SK-MEL-5 (cell line): ENCODE results near the gene RBSN. TPM values are rescaled to one million over a fixed set of nuclear protein-coding genes. Genes with fewer than 3 reads are reported as not detected.

Source experiments
- DNase-seq: peaks from one replicate; pipeline ENCODE4 v3.0.0-alpha.2; 2016; ENCODE audit warnings: low read depth, low spot score
- in situ Hi-C: cut with HindIII; loops from 2 replicates; pipeline ENCODE4 v1.10.0; 2016; ENCODE audit warnings: low sequenced_read_pairs, high pct_unique_total_duplicates, low pct_unique_long_range_greater_than_20kb
- total RNA-seq: library from RNA; depleted of rRNA; stranded (reverse); fragments of >200 nt; shearing (Covaris generic); gene quantifications from 2 replicates; pipeline ENCODE4 v1.2.3, GENCODE V29; 2014; rRNA removed

The RBSN gene
- total RNA-seq, 1 experiment from 2014 or later = 22.1 TPM

- in situ Hi-C loops = no loop called here
- no peak for DNase-seq
These were observed 54.6 kb downstream of the RBSN start for GRCh38 chr3:15044326-15044725.

- no peak for DNase-seq
- in situ Hi-C loops = no loop called here
These were observed 55.4 kb downstream of the RBSN start for GRCh38 chr3:15043408-15044171.

GRCh38 chr3:15042936-15043335 is 56.0 kb downstream of the RBSN start:
- in situ Hi-C loops = no loop called here
- no peak for DNase-seq

GRCh38 chr3:15041950-15042349 is 57.0 kb downstream of the RBSN start:
- no peak for DNase-seq
- in situ Hi-C loops = no loop called here

- in situ Hi-C loops = no loop called here
- DNase-seq = no peak
These were observed 58.1 kb downstream of the RBSN start for GRCh38 chr3:15040844-15041243.

- in situ Hi-C loops = no loop called here
- DNase-seq = no peak
These were observed 60.6 kb downstream of the RBSN start for GRCh38 chr3:15038306-15038705.

- no peak for DNase-seq
- in situ Hi-C loops = no loop called here
These were observed 65.8 kb downstream of the RBSN start for GRCh38 chr3:15033103-15033502.

- no peak for DNase-seq
- in situ Hi-C loops = no loop called here
These were observed 66.3 kb downstream of the RBSN start for GRCh38 chr3:15032650-15033049.

GRCh38 chr3:15029625-15030024 is 69.3 kb downstream of the RBSN start:
- no peak for DNase-seq
- in situ Hi-C loops = no loop called here

- in situ Hi-C loops = no loop called here
- no peak for DNase-seq
These were observed 75.2 kb downstream of the RBSN start for GRCh38 chr3:15023719-15024118.

GRCh38 chr3:15023249-15023648 is 75.7 kb downstream of the RBSN start:
- DNase-seq = no peak
- in situ Hi-C loops = no loop called here

Other genes starting within 250 kb of the RBSN start
- 20.7 and 22.0 TPM in 2 replicates for gene NR2C2, start 151.6 kb downstream of the RBSN start, total RNA-seq
- 95.0 and 97.0 TPM in 2 replicates for gene MRPS25, start 33.8 kb downstream of the RBSN start, total RNA-seq
- gene CAPN7, start 107.1 kb upstream of the RBSN start, total RNA-seq = 36.0 and 45.5 TPM in 2 replicates
- gene SH3BP5, start 233.4 kb upstream of the RBSN start, total RNA-seq = 48.2 and 49.3 TPM in 2 replicates